Choroid plexus epithelial cell (primary cell): ENCODE results near the gene RBM10.

Experiments used
- DNase-seq: peaks from one replicate; pipeline ENCODE4 v3.0.0-alpha.2; 2010; ENCODE audit warnings: low read depth
- H3K4me3 ChIP-seq: 2 replicates; pipeline ENCODE4 v1.5.1; 2011; ENCODE audit warnings: low read depth, mild to moderate bottlenecking, control low read depth, low read length, moderate library complexity
- CTCF ChIP-seq: conservative IDR thresholded peaks from 2 replicates; pipeline ENCODE4 v1.5.1; 2011; ENCODE audit warnings: low read depth, mild to moderate bottlenecking, control low read depth, inconsistent platforms, low read length, moderate library complexity

Gene RBM10

GRCh38 chrX:47224266-47224895 is 79.4 kb downstream of the RBM10 start:
- no peak for DNase-seq
- TF ChIP-seq CTCF, result no peak
- H3K4me3 ChIP-seq, result no peak overlapping the region

- DNase-seq, result no peak
- H3K4me3 ChIP-seq, result no peak overlapping the region
- no peak for TF ChIP-seq CTCF
Observed at GRCh38 chrX:47224896-47225290, 79.9 kb downstream of the RBM10 start.

GRCh38 chrX:47226071-47226470 is 81.0 kb downstream of the RBM10 start:
- H3K4me3 ChIP-seq, result no peak overlapping the region
- no peak for TF ChIP-seq CTCF
- no peak for DNase-seq

- TF ChIP-seq CTCF, result no peak
- H3K4me3 ChIP-seq, result no peak overlapping the region
- DNase-seq, result no peak
Observed at GRCh38 chrX:47226531-47227333, 81.7 kb downstream of the RBM10 start.

- H3K4me3 ChIP-seq, result no peak overlapping the region
- TF ChIP-seq CTCF, result no peak
- DNase-seq, result no peak
Observed at GRCh38 chrX:47227334-47227583, 82.2 kb downstream of the RBM10 start.

- H3K4me3 ChIP-seq, result no peak overlapping the region
- DNase-seq, result no peak
- TF ChIP-seq CTCF, result no peak
Observed at GRCh38 chrX:47228550-47229270, 83.7 kb downstream of the RBM10 start.
